Right lobe of liver (tissue), 6 donors: ENCODE data around the gene LGI1. TPM values are rescaled to one million over a fixed set of nuclear protein-coding genes. Genes with fewer than 3 reads are reported as not detected.

ENCODE experiments used
- ATAC-seq, 4 donors: fragments of 200-7000 bp; cut with Tn5 transposase; one replicate each; pipeline ENCODE4 v1.9.1; 2020; ENCODE audit warnings: mild to moderate bottlenecking in 4 of 4, moderate library complexity in 4 of 4
- DNase-seq, 3 donors: peaks; one replicate each; pipeline ENCODE4 v3.0.0-alpha.2; 2020
- H3K27ac ChIP-seq, 3 donors: fragments of 200-600 bp; one replicate each; pipeline ENCODE4 v1.8.0; 2022
- H3K27me3 ChIP-seq, 2 donors: fragments of 200-600 bp; one replicate each; pipeline ENCODE4 v1.8.0; 2022
- H3K36me3 ChIP-seq, 4 donors: fragments of 200-600 bp; sonication (generic) in 1 of 4; one replicate each; pipeline versions ENCODE4 v1.5.1 to v1.8.0; 2017 to 2022; ENCODE audit warnings: control low read depth in 1 of 4
- H3K4me1 ChIP-seq, 4 donors: fragments of 200-600 bp; sonication (generic) in 1 of 4; one replicate each; pipeline versions ENCODE4 v1.5.1 to v1.8.0; 2017 to 2022; ENCODE audit warnings: control low read depth in 1 of 4
- H3K4me3 ChIP-seq, 3 donors: fragments of 200-600 bp; one replicate each; pipeline ENCODE4 v1.8.0; 2022
- H3K9me3 ChIP-seq, 4 donors: fragments of 200-600 bp; sonication (generic) in 1 of 4; one replicate each; pipeline versions ENCODE4 v1.5.1 to v1.8.0; 2017 to 2022; ENCODE audit warnings: control low read depth in 1 of 4
- POLR2A ChIP-seq: fragments of 450-650 bp; IDR thresholded peaks from one replicate; pipeline ENCODE4 v1.6.1; 2017; ENCODE audit warnings: antibody characterized with exemption, mild to moderate bottlenecking
- WGBS: methylation state at CpG from one replicate; pipeline ENCODE4 v1.1.6; 2018; ENCODE audit warnings: low coverage, low lambda C conversion rate; ENCODE audit not compliant: insufficient coverage; ENCODE audit errors: missing lambda C conversion rate; 5-methylcytosine and 5-hydroxymethylcytosine counted together
- intact Hi-C, 2 donors: fragments of 100-400 bp; cut with DNase I; formaldehyde crosslinking; loops; one replicate each; pipeline versions ENCODE4 v1.11.2 to v1.14.1; 2022
- total RNA-seq, 6 experiments: library from RNA; depleted of rRNA in 2 of 6; stranded (reverse); fragments of >200 nt in 2 of 6; fragmentation: NEBNext Ultra II Directional in 3 of 6; extraction: Animal tissue kit (Norgen Biotek cat#: 25700) in 3 of 6; gene quantifications; one replicate each; pipeline versions ENCODE4 v1.1.0 to v1.2.4, GENCODE V29; 2016 to 2023
- TF ChIP-seq, protein P1 (sequence below), 4 donors: fragments of 200-600 bp in 3 of 4; fragments of 450-650 bp in 1 of 4; IDR thresholded peaks; one replicate each; pipeline versions ENCODE4 v1.5.1 to v1.8.0; 2016 to 2022; ENCODE audit warnings: antibody characterized with exemption in 4 of 4, mild to moderate bottlenecking in 2 of 4
- donor health status: DM: no; HTN: yes; CAD: no.
- donor health status: DM: no; HTN: no; CAD: no.
- donor health status: DM: no; HTN: no; CAD: no.
- donor health status: DM: no; HTN: yes; CAD: no.
- donor health status: DM: no; HTN: yes; CAD: no.

The LGI1 gene
- total RNA-seq, 6 experiments from 2014 or later = 0.22 to 2.3 (median 0.86) TPM; not detected in 1

DNA sequence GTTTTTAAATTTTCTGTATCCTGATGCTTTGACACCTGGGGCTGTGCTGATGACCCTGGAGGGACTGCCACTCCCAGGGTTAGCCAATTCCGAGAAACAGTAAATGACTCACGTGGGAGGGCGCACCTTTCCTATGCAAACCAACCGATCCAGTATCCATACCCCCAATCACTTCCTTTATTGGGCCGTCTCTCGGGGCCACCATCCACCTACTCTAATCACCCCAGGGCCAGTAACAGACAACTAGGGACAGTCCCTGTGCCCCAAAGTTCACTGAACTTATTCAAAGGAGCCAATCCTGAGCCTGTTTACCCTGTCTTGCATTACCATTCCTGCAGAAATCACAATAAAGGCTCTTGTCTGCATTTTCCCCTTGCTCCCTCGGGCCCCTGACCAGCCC lies 6.6 kb upstream of the LGI1 start:
- Histone ChIP-seq H3K4me3 (no peak overlapping the region), H3K9me3 (no peaks in the 10 kb centered on the region), H3K27me3 (no peaks in the 10 kb centered on the region), H3K36me3 (no peaks in the 10 kb centered on the region), H3K27ac (no peak overlapping the region), H3K4me1 (peaks cover 0 to 8% (median 3%) of the 10 kb centered on the region in 4 donors)
- intact Hi-C loops = no loop called here
- no peak for ATAC-seq
- no peak for TF ChIP-seq POLR2A
- TF ChIP-seq, protein P1, sequence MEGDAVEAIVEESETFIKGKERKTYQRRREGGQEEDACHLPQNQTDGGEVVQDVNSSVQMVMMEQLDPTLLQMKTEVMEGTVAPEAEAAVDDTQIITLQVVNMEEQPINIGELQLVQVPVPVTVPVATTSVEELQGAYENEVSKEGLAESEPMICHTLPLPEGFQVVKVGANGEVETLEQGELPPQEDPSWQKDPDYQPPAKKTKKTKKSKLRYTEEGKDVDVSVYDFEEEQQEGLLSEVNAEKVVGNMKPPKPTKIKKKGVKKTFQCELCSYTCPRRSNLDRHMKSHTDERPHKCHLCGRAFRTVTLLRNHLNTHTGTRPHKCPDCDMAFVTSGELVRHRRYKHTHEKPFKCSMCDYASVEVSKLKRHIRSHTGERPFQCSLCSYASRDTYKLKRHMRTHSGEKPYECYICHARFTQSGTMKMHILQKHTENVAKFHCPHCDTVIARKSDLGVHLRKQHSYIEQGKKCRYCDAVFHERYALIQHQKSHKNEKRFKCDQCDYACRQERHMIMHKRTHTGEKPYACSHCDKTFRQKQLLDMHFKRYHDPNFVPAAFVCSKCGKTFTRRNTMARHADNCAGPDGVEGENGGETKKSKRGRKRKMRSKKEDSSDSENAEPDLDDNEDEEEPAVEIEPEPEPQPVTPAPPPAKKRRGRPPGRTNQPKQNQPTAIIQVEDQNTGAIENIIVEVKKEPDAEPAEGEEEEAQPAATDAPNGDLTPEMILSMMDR (IDR thresholded peaks at IDR 0.05) = no peak
- 49% methylated on average over 6 of the region's 7 CpGs for WGBS
- DNase-seq = no peak

DNA sequence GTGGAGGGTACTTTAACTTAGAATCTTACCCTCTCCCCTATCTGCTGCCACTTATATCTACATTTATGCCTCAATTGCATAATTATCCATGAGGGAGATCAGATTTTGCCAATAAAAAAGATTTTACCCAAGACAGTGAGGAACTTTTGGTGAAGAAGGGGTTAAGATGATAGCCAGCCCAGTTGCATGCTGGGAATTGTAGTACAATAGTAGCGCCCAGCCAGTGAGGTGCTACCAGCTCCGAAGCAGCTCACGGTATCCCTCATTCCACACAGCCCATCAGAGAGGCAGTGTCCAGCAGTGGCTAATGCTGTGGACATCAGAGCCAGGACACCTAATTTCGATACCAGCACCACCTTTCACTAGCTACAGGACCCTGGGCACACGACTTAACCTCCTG lies 5.9 kb upstream of the LGI1 start:
- TF ChIP-seq, protein P1 (IDR thresholded peaks at IDR 0.05) = no peak
- TF ChIP-seq POLR2A = no peak
- Histone ChIP-seq H3K27ac (no peak overlapping the region), H3K36me3 (no peaks in the 10 kb centered on the region), H3K4me3 (peak overlapping the region in 2 of 3 donors; percentile 31 to 39), H3K4me1 (peaks cover 0 to 8% (median 3%) of the 10 kb centered on the region in 4 donors), H3K27me3 (no peaks in the 10 kb centered on the region), H3K9me3 (no peaks in the 10 kb centered on the region)
- ATAC-seq (peak; percentile 76 to 84 (median 82)), DNase-seq (no peak)
- intact Hi-C loops = no loop called here
- WGBS = 4% methylated on average over 5 of the region's 5 CpGs

DNA sequence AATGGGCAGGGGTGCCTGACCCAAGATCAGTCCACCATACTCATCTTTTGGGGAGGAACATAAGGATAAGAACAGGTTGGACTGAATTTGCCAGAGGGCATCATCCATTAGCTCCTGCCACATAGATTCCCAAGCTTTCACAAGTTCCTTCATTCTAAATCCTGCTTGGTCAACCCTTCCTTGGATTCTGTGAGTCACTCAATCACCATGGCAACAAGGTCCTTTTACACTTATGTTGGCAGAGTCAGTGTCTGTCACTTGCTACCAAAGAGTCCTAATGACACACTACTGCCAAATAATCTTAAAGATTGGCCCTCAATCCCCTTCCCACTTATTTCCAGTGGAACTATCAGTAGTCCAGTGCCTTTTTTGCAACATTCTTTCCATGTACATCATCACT lies 5.0 kb upstream of the LGI1 start:
- no peaks in the 10 kb centered on the region for H3K27me3 ChIP-seq
- no peak for ATAC-seq
- no peak overlapping the region for H3K27ac ChIP-seq
- no peak overlapping the region for H3K4me3 ChIP-seq
- H3K4me1 ChIP-seq = peaks cover 0 to 8% (median 3%) of the 10 kb centered on the region in 4 donors
- no peaks in the 10 kb centered on the region for H3K36me3 ChIP-seq
- TF ChIP-seq POLR2A = no peak
- TF ChIP-seq, protein P1 (IDR thresholded peaks at IDR 0.05) = no peak
- DNase-seq = no peak
- intact Hi-C loops = no loop called here
- H3K9me3 ChIP-seq = no peaks in the 10 kb centered on the region

DNA sequence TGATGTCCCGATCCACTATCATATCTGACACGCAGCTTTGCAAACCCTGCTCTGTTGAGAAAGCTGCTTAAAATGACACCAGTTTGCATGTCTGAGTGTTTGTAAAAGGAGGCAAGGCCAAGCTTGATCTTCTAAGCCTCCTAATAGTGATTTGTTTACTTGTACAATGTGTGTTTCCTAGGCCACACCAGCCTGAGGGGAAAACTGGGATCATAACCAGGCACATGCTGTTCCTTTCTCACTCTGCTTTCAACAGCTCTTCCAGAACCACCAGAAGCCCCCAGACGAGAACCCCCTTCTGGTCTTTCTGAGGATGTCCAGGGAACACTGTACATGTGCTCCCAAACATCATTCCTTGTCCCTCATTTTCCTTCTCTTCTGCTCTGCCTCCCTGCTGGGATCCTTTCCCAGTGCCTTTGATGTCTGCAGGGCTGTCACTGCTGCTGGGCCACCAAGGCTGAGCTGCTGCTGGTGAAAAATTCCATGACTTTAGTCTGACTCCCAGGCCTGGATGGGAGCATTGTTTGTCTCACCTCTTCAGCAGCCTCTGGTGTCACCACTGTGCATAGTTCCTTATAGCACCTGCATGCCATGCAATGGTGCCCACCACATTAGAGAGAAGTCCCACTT lies 4.0 kb upstream of the LGI1 start:
- WGBS = 79% methylated on average over 3 of the region's 3 CpGs
- Histone ChIP-seq H3K27me3 (no peaks in the 10 kb centered on the region), H3K36me3 (no peaks in the 10 kb centered on the region), H3K9me3 (no peaks in the 10 kb centered on the region), H3K4me1 (peaks cover 0 to 8% (median 3%) of the 10 kb centered on the region in 4 donors), H3K4me3 (no peak overlapping the region), H3K27ac (no peak overlapping the region)
- no peak for DNase-seq
- TF ChIP-seq POLR2A = no peak
- TF ChIP-seq, protein P1 (IDR thresholded peaks at IDR 0.05) = no peak
- no peak for ATAC-seq
- intact Hi-C loops = no loop called here
